Measurements from ENCODE around the gene ELL.
A peak's percentile ranks its signal among the peaks of the same experiment; 100 is the strongest.

ELL gene

GRCh38 chr19:18501351-18501750 lies 20.5 kb downstream of the ELL start:
- DNase-seq (ENCODE audit: extremely low spot score), result no peak
- POLR2A ChIA-PET, result no interaction called here
- no peak for TF ChIP-seq CTCF (IDR thresholded peaks at IDR 0.05; ENCODE audit: control extremely low read depth, extremely low read depth, low read depth, missing control alignments)
- CTCF ChIA-PET, result interaction anchor here (1.0 to 6.7 kb wide), 2 partner anchors 19 to 40 kb away, joined by 3 to 38 read pairs; no protein-coding TSS in a partner anchor

GRCh38 chr19:18500799-18501198 lies 21.1 kb downstream of the ELL start:
- ChIA-PET CTCF (interaction anchor here (1.0 kb wide), 1 partner anchor 93 kb away, joined by 3 read pairs; no protein-coding TSS in a partner anchor), POLR2A (interaction anchor here (1.0 kb wide), 1 partner anchor 9 kb away, joined by 3 read pairs; no protein-coding TSS in a partner anchor)
- no peak for DNase-seq (ENCODE audit: extremely low spot score)
- TF ChIP-seq CTCF (IDR thresholded peaks at IDR 0.05; ENCODE audit: control extremely low read depth, extremely low read depth, low read depth, missing control alignments), result no peak

DNA sequence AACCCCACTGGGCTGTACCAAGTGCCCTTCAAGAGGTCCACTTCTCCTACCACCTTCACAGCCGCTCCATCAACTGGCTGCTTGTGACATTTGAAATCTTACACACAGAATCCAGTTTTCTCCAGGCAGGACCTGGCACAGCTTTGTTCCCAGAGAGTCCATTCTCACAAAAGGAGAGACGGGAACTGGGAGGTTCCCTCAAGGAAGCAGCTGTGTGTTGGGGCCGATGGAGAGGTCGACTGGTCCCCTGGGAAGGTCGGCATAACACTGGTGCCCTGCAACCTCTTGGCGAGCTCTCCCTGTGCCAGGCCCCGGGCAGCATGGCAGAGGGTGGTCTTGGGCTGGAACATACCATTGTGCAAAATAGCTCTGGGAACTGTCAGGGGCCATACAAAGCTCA lies 21.5 kb downstream of the ELL start:
- no peak for TF ChIP-seq CTCF (IDR thresholded peaks at IDR 0.05; ENCODE audit: control extremely low read depth, extremely low read depth, low read depth, missing control alignments)
- POLR2A ChIA-PET, result interaction anchor here (1.0 kb wide), 1 partner anchor 9 kb away, joined by 3 read pairs; no protein-coding TSS in a partner anchor

GRCh38 chr19:18499055-18499775 lies 22.7 kb downstream of the ELL start:
- no peak for TF ChIP-seq CTCF (IDR thresholded peaks at IDR 0.05; ENCODE audit: control extremely low read depth, extremely low read depth, low read depth, missing control alignments)
- DNase-seq (ENCODE audit: extremely low spot score), result no peak
- CTCF ChIA-PET, result interaction anchor here (0.8 to 2.8 kb wide), 5 partner anchors 11 to 90 kb away, joined by 3 to 8 read pairs (median 3); partner anchors contain the start of gene REX1BD
- POLR2A ChIA-PET, result no interaction called here

More for the DNA sequence above, 21.5 kb downstream of the ELL start:
- CTCF ChIA-PET, result interaction anchor here (1.0 to 1.7 kb wide), 2 partner anchors 34 to 93 kb away, joined by 3 read pairs; no protein-coding TSS in a partner anchor
- DNase-seq (ENCODE audit: extremely low spot score), result no peak

DNA sequence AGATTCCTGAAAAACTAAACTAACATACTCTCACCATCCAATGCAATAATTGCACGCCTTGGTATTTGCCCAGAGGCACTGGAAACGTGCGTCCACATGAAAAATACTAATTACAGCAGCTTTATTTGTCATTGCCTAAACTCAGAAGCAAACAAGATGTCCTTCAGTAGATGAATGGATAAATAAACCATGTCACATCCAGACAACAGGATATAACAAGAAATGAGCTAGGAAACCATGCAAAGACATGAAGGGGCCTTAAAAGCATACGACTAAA lies 25.0 kb downstream of the ELL start:
- DNase-seq (ENCODE audit: extremely low spot score), result no peak
- POLR2A ChIA-PET, result interaction anchor here (1.4 kb wide), 1 partner anchor 25 kb away, joined by 4 read pairs; the partner anchor contains the start of gene ELL
- no peak for TF ChIP-seq CTCF (IDR thresholded peaks at IDR 0.05; ENCODE audit: control extremely low read depth, extremely low read depth, low read depth, missing control alignments)
- CTCF ChIA-PET, result interaction anchor here (1.2 to 3.0 kb wide), 7 partner anchors 9 to 91 kb away, joined by 3 to 14 read pairs (median 7); partner anchors contain the start of gene REX1BD

- CTCF ChIA-PET, result interaction anchor here (1.2 to 3.0 kb wide), 9 partner anchors 8 to 92 kb away, joined by 3 to 14 read pairs (median 6); partner anchors contain the start of gene REX1BD
- POLR2A ChIA-PET, result interaction anchor here (1.4 kb wide), 1 partner anchor 25 kb away, joined by 4 read pairs; the partner anchor contains the start of gene ELL
- TF ChIP-seq CTCF (IDR thresholded peaks at IDR 0.05; ENCODE audit: control extremely low read depth, extremely low read depth, low read depth, missing control alignments), result no peak
- DNase-seq (ENCODE audit: extremely low spot score), result peak; percentile 65
Measured at GRCh38 chr19:18496167-18496979, 25.5 kb downstream of the ELL start.

Data from GM10248 (cell line).